GM13977 (cell line): ENCODE results near the gene IGFLR1.

ENCODE experiments used
- DNase-seq: peaks from one replicate; pipeline ENCODE4 v3.0.0; 2012; ENCODE audit warnings: low spot score
- CTCF ChIP-seq: IDR thresholded peaks from 2 replicates; pipeline ENCODE4 v1.5.1; 2012; ENCODE audit warnings: mild to moderate bottlenecking, control low read depth; ENCODE audit not compliant: insufficient read depth; ENCODE audit errors: extremely low read depth, missing control alignments
- in situ Hi-C: fragments of 300-500 bp; cut with MboI; formaldehyde crosslinking; loops from one replicate; pipeline ENCODE4 v1.12.0; 2022; ENCODE audit warnings: low sequenced_read_pairs, low pct_unique_long_range_greater_than_20kb, mixed read lengths, inconsistent platforms; ENCODE audit not compliant: unreplicated experiment

The IGFLR1 gene

GRCh38 chr19:35739275-35740107 is 2.8 kb downstream of the IGFLR1 start:
- no peak for TF ChIP-seq CTCF
- in situ Hi-C loops, result no loop called here
- DNase-seq, result peak; percentile 14

- in situ Hi-C loops, result no loop called here
- TF ChIP-seq CTCF, result no peak
- peak; percentile 28 for DNase-seq
These were observed 3.4 kb downstream of the IGFLR1 start for GRCh38 chr19:35738887-35739229.

GRCh38 chr19:35738021-35738886 is 4.0 kb downstream of the IGFLR1 start:
- in situ Hi-C loops, result no loop called here
- no peak for TF ChIP-seq CTCF
- DNase-seq, result peak; percentile 9

- peak; percentile 34 for TF ChIP-seq CTCF
- DNase-seq, result peak; percentile 31
- in situ Hi-C loops, result no loop called here
These were observed 5.1 kb downstream of the IGFLR1 start for GRCh38 chr19:35736913-35737886.

- TF ChIP-seq CTCF, result no peak
- in situ Hi-C loops, result no loop called here
These were observed 7.4 kb downstream of the IGFLR1 start for GRCh38 chr19:35734889-35735288.

GRCh38 chr19:35734273-35734672 is 8.0 kb downstream of the IGFLR1 start:
- peak; percentile 16 for DNase-seq
- no peak for TF ChIP-seq CTCF
- in situ Hi-C loops, result no loop called here

More at GRCh38 chr19:35734889-35735288, 7.4 kb downstream of the IGFLR1 start:
- peak; percentile 15 for DNase-seq
